ENCODE results near the gene GRIP1. TPM values are rescaled to one million over a fixed set of nuclear protein-coding genes. Genes with fewer than 3 reads are reported as not detected.
"Not testable (repeated sequence)": the region's sequence is repeated elsewhere in the genome, so short reads cannot be mapped to it uniquely, and the experiment has no call there.

The GRIP1 gene
- total RNA-seq, 1 experiment from 2014 or later: 22.5 TPM

- H3K9me3 Mint-ChIP-seq: no peaks in the 10 kb centered on the region
- peaks cover 21% of the 10 kb centered on the region for H3K4me1 Mint-ChIP-seq
- ChIA-PET POLR2A (interaction anchor here (0.5 kb wide), 1 partner anchor 183 kb away, joined by 8 read pairs; no protein-coding TSS in a partner anchor), CTCF (no interaction called here)
- H3K27ac Mint-ChIP-seq: 0 out of 2 replicates have a peak overlapping the region, but pooled peaks have one; percentile 9
- peaks cover 16% of the 10 kb centered on the region for H3K36me3 Mint-ChIP-seq
- H3K27me3 Mint-ChIP-seq (ENCODE audit: low read depth): peaks cover 16% of the 10 kb centered on the region
- ATAC-seq: no peak
- no peak for DNase-seq (ENCODE audit: low spot score)
- no peak for TF ChIP-seq ZNF396 (CRISPR knock-in tag; IDR thresholded peaks at IDR 0.05; ENCODE audit: borderline replicate concordance)
- TF ChIP-seq, protein P1, sequence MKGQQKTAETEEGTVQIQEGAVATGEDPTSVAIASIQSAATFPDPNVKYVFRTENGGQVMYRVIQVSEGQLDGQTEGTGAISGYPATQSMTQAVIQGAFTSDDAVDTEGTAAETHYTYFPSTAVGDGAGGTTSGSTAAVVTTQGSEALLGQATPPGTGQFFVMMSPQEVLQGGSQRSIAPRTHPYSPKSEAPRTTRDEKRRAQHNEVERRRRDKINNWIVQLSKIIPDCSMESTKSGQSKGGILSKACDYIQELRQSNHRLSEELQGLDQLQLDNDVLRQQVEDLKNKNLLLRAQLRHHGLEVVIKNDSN (CRISPR knock-in tag; IDR thresholded peaks at IDR 0.05): no peak
- TF ChIP-seq ATF1 (CRISPR knock-in tag; IDR thresholded peaks at IDR 0.05): no peak
- TF ChIP-seq SP1 (CRISPR knock-in tag; conservative IDR thresholded peaks at IDR 0.05): no peak
- TF ChIP-seq ZNF138 (CRISPR knock-in tag; conservative IDR thresholded peaks at IDR 0.05): no peak
- TF ChIP-seq SOX15 (CRISPR knock-in tag; IDR thresholded peaks at IDR 0.05): no peak
- TF ChIP-seq ETV6 (CRISPR knock-in tag; IDR thresholded peaks at IDR 0.05): no peak
- TF ChIP-seq, protein P2, sequence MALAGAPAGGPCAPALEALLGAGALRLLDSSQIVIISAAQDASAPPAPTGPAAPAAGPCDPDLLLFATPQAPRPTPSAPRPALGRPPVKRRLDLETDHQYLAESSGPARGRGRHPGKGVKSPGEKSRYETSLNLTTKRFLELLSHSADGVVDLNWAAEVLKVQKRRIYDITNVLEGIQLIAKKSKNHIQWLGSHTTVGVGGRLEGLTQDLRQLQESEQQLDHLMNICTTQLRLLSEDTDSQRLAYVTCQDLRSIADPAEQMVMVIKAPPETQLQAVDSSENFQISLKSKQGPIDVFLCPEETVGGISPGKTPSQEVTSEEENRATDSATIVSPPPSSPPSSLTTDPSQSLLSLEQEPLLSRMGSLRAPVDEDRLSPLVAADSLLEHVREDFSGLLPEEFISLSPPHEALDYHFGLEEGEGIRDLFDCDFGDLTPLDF (CRISPR knock-in tag; IDR thresholded peaks at IDR 0.05): no peak
- TF ChIP-seq ZNF263 (CRISPR knock-in tag; IDR thresholded peaks at IDR 0.05; ENCODE audit: low read depth): no peak
- TF ChIP-seq, protein P3, sequence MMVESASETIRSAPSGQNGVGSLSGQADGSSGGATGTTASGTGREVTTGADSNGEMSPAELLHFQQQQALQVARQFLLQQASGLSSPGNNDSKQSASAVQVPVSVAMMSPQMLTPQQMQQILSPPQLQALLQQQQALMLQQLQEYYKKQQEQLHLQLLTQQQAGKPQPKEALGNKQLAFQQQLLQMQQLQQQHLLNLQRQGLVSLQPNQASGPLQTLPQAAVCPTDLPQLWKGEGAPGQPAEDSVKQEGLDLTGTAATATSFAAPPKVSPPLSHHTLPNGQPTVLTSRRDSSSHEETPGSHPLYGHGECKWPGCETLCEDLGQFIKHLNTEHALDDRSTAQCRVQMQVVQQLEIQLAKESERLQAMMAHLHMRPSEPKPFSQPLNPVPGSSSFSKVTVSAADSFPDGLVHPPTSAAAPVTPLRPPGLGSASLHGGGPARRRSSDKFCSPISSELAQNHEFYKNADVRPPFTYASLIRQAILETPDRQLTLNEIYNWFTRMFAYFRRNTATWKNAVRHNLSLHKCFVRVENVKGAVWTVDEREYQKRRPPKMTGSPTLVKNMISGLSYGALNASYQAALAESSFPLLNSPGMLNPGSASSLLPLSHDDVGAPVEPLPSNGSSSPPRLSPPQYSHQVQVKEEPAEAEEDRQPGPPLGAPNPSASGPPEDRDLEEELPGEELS (CRISPR knock-in tag; IDR thresholded peaks at IDR 0.05): no peak
- TF ChIP-seq SMAD4 (CRISPR knock-in tag; IDR thresholded peaks at IDR 0.05): no peak
- TF ChIP-seq MYBL2 (CRISPR knock-in tag; IDR thresholded peaks at IDR 0.05): no peak
- H3K4me3 Mint-ChIP-seq: peak overlapping the region; percentile 1; the same call in 1 of the 2 replicates
These were observed 374.5 kb downstream of the GRIP1 start for GRCh38 chr12:66304296-66304900.

DNA sequence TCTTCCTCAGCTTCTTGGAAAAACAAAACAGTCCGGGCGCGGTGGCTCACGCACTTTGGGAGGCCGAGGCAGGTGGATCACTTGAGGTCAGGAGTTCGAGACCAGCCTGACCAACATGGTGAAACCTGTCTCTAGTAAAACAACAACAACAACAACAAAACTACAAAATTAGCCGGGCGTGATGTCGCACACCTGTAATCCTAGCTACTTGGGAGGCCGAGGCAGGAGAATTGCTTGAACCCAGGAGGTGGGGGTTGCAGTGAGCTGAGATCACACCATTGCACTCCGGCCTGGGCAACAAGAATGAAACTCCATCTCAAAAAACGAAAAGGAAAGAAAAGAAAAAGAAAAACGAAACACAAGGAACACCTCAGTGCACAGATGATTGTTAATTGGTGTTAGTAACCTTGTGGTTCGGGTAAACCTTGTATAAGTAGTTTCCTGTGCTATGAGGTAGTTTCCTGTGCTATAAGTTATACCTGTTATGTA, 375.5 kb downstream of the GRIP1 start:
- peaks cover 16% of the 10 kb centered on the region for H3K36me3 Mint-ChIP-seq
- CTCF ChIA-PET: interaction anchor here (1.4 kb wide), 1 partner anchor 196 kb away, joined by 3 read pairs; no protein-coding TSS in a partner anchor
- peak overlapping the region; percentile 99 for H3K4me3 Mint-ChIP-seq
- H3K27me3 Mint-ChIP-seq (ENCODE audit: low read depth): peaks cover 16% of the 10 kb centered on the region
- H3K27ac Mint-ChIP-seq: peak overlapping the region; percentile 91
- H3K9me3 Mint-ChIP-seq; POLR2A ChIA-PET; ATAC-seq; DNase-seq (ENCODE audit: low spot score): not testable (repeated sequence)
- peaks cover 21% of the 10 kb centered on the region for H3K4me1 Mint-ChIP-seq

DNA sequence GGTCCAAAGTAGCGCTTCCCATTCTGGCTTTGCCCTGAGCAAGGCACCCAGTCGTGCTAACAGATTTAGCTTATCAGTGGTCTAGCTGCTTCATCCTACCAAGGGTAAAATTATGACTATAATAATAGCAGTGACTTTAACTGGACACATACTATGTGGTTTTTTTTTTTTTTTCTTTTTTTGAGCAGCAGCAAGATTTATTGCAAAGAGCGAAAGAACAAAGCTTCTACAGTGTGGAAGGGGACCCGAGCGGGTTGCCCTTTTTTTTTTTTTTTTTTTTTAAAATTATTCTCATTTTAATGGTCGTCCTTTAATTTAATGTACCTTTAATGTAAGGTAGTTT, 376.1 kb downstream of the GRIP1 start:
- no peak for ATAC-seq

More for the DNA sequence above, 376.1 kb downstream of the GRIP1 start:
- ChIA-PET POLR2A (interaction anchor here (0.6 to 1.3 kb wide), 2 partner anchors 33 to 423 kb away, joined by 3 read pairs; no protein-coding TSS in a partner anchor), CTCF (interaction anchor here (0.7 to 1.4 kb wide), 9 partner anchors 9 to 490 kb away, joined by 3 to 12 read pairs (median 4); partner anchors contain the start of gene TMBIM4)
- peaks cover 16% of the 10 kb centered on the region for H3K27me3 Mint-ChIP-seq (ENCODE audit: low read depth)
- no peak for DNase-seq (ENCODE audit: low spot score)
- TF ChIP-seq TCF7 (CRISPR knock-in tag; IDR thresholded peaks at IDR 0.05; ENCODE audit: low read depth) (no peak), CREM (CRISPR knock-in tag; IDR thresholded peaks at IDR 0.05) (no peak), NR1H2 (CRISPR knock-in tag; IDR thresholded peaks at IDR 0.05) (no peak), ZNF232 (CRISPR knock-in tag; IDR thresholded peaks at IDR 0.05) (no peak), ZSCAN18 (CRISPR knock-in tag; IDR thresholded peaks at IDR 0.05) (no peak), NR2C2 (CRISPR knock-in tag; IDR thresholded peaks at IDR 0.05) (no peak), SP1 (CRISPR knock-in tag; conservative IDR thresholded peaks at IDR 0.05) (no peak), ELF4 (CRISPR knock-in tag; IDR thresholded peaks at IDR 0.05; ENCODE audit: low read depth) (no peak), PRRX2 (CRISPR knock-in tag; IDR thresholded peaks at IDR 0.05) (no peak), GRHL2 (CRISPR knock-in tag; IDR thresholded peaks at IDR 0.05; ENCODE audit: insufficient replicate concordance, severe bottlenecking) (no peak)
- H3K36me3 Mint-ChIP-seq: peaks cover 16% of the 10 kb centered on the region
- peak overlapping the region; percentile 100 for H3K27ac Mint-ChIP-seq
- H3K4me1 Mint-ChIP-seq: peaks cover 21% of the 10 kb centered on the region
- no peaks in the 10 kb centered on the region for H3K9me3 Mint-ChIP-seq
- H3K4me3 Mint-ChIP-seq: peak overlapping the region; percentile 99

Measured in WTC11 (cell line).